ENCODE results near the gene CARHSP1. TPM values are rescaled to one million over a fixed set of nuclear protein-coding genes. Genes with fewer than 3 reads are reported as not detected.

Gene CARHSP1
- total RNA-seq, 1 experiment from 2014 or later: 79.7 TPM

DNA sequence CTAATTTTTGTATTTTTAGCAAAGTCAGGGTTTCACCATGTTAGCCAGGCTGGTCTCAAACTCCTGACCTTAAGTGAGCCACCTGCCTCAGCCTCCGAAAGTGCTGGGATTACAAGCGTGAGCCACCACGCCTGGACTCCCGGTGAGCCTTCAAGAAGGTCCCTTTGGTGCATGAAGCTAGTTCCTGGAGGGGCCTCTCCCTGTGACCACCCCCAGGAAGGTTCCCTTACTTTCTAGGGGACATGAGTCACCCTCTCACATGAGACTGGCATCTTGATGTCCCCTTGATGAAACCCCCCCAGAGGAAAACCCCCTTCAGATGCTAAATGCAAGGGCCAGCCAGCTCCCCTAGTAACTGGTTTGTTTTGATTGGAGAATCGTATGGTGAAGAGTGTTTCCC, 12.8 kb downstream of the CARHSP1 start:
- Histone ChIP-seq H3K4me2 (ENCODE audit: low read length) (no peak overlapping the region), H2AFZ (ENCODE audit: low read depth, low read length, poor library complexity, severe bottlenecking) (no peak overlapping the region), H3K27ac (ENCODE audit: low read depth, low read length) (no peak overlapping the region), H3K9me3 (ENCODE audit: control insufficient read depth in 1 of 2, insufficient read depth in 1 of 2, low read depth in 1 of 2, low read length in 2 of 2) (no peaks in the 10 kb centered on the region), H3K27me3 (ENCODE audit: insufficient read depth, low read length) (no peaks in the 10 kb centered on the region), H3K4me1 (ENCODE audit: control insufficient read depth in 1 of 2, insufficient read depth in 2 of 2, low read length in 2 of 2) (no peaks in the 10 kb centered on the region), H3K4me3 (replicated peaks in 1 of 2; ENCODE audit: low read depth in 1 of 2, low read length in 2 of 2) (no peak overlapping the region), H3K79me2 (ENCODE audit: insufficient read depth, low read length) (peaks cover 26% of the 10 kb centered on the region), H4K20me1 (ENCODE audit: insufficient read depth) (no peaks in the 10 kb centered on the region), H3K9me2 (ENCODE audit: insufficient read depth) (no peaks in the 10 kb centered on the region), H3K36me3 (ENCODE audit: control insufficient read depth in 1 of 2, insufficient read depth in 2 of 2, low read length in 2 of 2) (peaks cover 26 to 42% of the 10 kb centered on the region in 2 experiments), H3K9ac (ENCODE audit: low read length) (no peak overlapping the region)
- POLR2A ChIA-PET: interaction anchor here (0.6 to 1.4 kb wide), 2 partner anchors 13 to 198 kb away, joined by 3 to 4 read pairs; partner anchors contain the start of gene CARHSP1
- CTCF ChIA-PET: interaction anchor here (0.9 kb wide), 1 partner anchor 24 kb away, joined by 3 read pairs; no protein-coding TSS in a partner anchor
- intact Hi-C loops (cut with micrococcal nuclease): no loop called here
- DNase-seq (ENCODE audit: low read depth, low spot score): no peak
- no TSS peak for BruUV-seq (replicated peaks)
- ATAC-seq: no peak
- RAD21 ChIA-PET (ENCODE audit: low non-redundant PET in 1 of 2, low total read pairs in 2 of 2, uncharacterized antibody in 2 of 2, unreplicated experiment in 2 of 2): no interaction called here
- no peak for TF ChIP-seq EZH2phosphoT487 (IDR thresholded peaks at IDR 0.05; ENCODE audit: borderline replicate concordance)
- TF ChIP-seq JUND (IDR thresholded peaks at IDR 0.05): no peak
- TF ChIP-seq, protein P1, sequence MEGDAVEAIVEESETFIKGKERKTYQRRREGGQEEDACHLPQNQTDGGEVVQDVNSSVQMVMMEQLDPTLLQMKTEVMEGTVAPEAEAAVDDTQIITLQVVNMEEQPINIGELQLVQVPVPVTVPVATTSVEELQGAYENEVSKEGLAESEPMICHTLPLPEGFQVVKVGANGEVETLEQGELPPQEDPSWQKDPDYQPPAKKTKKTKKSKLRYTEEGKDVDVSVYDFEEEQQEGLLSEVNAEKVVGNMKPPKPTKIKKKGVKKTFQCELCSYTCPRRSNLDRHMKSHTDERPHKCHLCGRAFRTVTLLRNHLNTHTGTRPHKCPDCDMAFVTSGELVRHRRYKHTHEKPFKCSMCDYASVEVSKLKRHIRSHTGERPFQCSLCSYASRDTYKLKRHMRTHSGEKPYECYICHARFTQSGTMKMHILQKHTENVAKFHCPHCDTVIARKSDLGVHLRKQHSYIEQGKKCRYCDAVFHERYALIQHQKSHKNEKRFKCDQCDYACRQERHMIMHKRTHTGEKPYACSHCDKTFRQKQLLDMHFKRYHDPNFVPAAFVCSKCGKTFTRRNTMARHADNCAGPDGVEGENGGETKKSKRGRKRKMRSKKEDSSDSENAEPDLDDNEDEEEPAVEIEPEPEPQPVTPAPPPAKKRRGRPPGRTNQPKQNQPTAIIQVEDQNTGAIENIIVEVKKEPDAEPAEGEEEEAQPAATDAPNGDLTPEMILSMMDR (IDR thresholded peaks at IDR 0.05 in 2 of 3, conservative IDR thresholded peaks at IDR 0.05 in 1 of 3; ENCODE audit: borderline replicate concordance in 1 of 3, insufficient read depth in 1 of 3, low read depth in 2 of 3, low read length in 2 of 3): no peak
- no peak for TF ChIP-seq SIN3A (IDR thresholded peaks at IDR 0.05; ENCODE audit: low read depth)
- TF ChIP-seq, protein P2, sequence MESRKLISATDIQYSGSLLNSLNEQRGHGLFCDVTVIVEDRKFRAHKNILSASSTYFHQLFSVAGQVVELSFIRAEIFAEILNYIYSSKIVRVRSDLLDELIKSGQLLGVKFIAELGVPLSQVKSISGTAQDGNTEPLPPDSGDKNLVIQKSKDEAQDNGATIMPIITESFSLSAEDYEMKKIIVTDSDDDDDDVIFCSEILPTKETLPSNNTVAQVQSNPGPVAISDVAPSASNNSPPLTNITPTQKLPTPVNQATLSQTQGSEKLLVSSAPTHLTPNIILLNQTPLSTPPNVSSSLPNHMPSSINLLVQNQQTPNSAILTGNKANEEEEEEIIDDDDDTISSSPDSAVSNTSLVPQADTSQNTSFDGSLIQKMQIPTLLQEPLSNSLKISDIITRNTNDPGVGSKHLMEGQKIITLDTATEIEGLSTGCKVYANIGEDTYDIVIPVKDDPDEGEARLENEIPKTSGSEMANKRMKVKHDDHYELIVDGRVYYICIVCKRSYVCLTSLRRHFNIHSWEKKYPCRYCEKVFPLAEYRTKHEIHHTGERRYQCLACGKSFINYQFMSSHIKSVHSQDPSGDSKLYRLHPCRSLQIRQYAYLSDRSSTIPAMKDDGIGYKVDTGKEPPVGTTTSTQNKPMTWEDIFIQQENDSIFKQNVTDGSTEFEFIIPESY (IDR thresholded peaks at IDR 0.05; ENCODE audit: extremely low read depth, insufficient replicate concordance, low read length): no peak
- TF ChIP-seq, protein P3, sequence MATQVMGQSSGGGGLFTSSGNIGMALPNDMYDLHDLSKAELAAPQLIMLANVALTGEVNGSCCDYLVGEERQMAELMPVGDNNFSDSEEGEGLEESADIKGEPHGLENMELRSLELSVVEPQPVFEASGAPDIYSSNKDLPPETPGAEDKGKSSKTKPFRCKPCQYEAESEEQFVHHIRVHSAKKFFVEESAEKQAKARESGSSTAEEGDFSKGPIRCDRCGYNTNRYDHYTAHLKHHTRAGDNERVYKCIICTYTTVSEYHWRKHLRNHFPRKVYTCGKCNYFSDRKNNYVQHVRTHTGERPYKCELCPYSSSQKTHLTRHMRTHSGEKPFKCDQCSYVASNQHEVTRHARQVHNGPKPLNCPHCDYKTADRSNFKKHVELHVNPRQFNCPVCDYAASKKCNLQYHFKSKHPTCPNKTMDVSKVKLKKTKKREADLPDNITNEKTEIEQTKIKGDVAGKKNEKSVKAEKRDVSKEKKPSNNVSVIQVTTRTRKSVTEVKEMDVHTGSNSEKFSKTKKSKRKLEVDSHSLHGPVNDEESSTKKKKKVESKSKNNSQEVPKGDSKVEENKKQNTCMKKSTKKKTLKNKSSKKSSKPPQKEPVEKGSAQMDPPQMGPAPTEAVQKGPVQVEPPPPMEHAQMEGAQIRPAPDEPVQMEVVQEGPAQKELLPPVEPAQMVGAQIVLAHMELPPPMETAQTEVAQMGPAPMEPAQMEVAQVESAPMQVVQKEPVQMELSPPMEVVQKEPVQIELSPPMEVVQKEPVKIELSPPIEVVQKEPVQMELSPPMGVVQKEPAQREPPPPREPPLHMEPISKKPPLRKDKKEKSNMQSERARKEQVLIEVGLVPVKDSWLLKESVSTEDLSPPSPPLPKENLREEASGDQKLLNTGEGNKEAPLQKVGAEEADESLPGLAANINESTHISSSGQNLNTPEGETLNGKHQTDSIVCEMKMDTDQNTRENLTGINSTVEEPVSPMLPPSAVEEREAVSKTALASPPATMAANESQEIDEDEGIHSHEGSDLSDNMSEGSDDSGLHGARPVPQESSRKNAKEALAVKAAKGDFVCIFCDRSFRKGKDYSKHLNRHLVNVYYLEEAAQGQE (IDR thresholded peaks at IDR 0.05; ENCODE audit: low read depth): no peak
- TF ChIP-seq ELF1 (IDR thresholded peaks at IDR 0.05; ENCODE audit: borderline replicate concordance, low read depth): no peak
- TF ChIP-seq, protein P4, sequence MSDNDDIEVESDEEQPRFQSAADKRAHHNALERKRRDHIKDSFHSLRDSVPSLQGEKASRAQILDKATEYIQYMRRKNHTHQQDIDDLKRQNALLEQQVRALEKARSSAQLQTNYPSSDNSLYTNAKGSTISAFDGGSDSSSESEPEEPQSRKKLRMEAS (IDR thresholded peaks at IDR 0.05): no peak
- TF ChIP-seq FOSL1 (IDR thresholded peaks at IDR 0.05; ENCODE audit: low read depth): no peak
- no peak for TF ChIP-seq POLR2AphosphoS5 (IDR thresholded peaks at IDR 0.05; ENCODE audit: low read depth, low read length)
- no peak for TF ChIP-seq EGR1 (IDR thresholded peaks at IDR 0.05; ENCODE audit: low read depth)
- no peak for TF ChIP-seq SP1 (IDR thresholded peaks at IDR 0.05; ENCODE audit: low read depth)
- TF ChIP-seq CEBPB (IDR thresholded peaks at IDR 0.05; ENCODE audit: low read depth): no peak
- TF ChIP-seq CBX3 (IDR thresholded peaks at IDR 0.05; ENCODE audit: low read depth): no peak
- TF ChIP-seq YY1 (IDR thresholded peaks at IDR 0.05; ENCODE audit: extremely low read depth, insufficient replicate concordance, low read depth, low read length): no peak
